Heart right ventricle (tissue), 16 donors: Measurements from ENCODE around the gene GPR32. TPM values are rescaled to one million over a fixed set of nuclear protein-coding genes. Genes with fewer than 3 reads are reported as not detected.
"Not testable (repeated sequence)": the region's sequence is repeated elsewhere in the genome, so short reads cannot be mapped to it uniquely, and the experiment has no call there.

Experiments used
- ATAC-seq, 8 donors: fragments of 200-7000 bp; cut with Tn5 transposase; one replicate each; pipeline ENCODE4 v1.9.1; 2020; ENCODE audit warnings: mild to moderate bottlenecking in 8 of 8, moderate library complexity in 8 of 8, moderate number of reproducible peaks in 1 of 8
- DNase-seq, 2 donors: peaks; one replicate each; pipeline ENCODE4 v3.0.0-alpha.2; 2020
- H3K27ac ChIP-seq, 10 donors: fragments of 200-600 bp; sonication (generic) in 2 of 10; one replicate each; pipeline versions ENCODE4 v1.5.0 to v1.8.0; 2020 to 2022; ENCODE audit warnings: mild to moderate bottlenecking in 3 of 10
- H3K27me3 ChIP-seq, 7 donors: fragments of 200-600 bp; one replicate each; pipeline ENCODE4 v1.8.0; 2021 to 2022; ENCODE audit warnings: mild to moderate bottlenecking in 2 of 7
- H3K36me3 ChIP-seq, 9 donors: fragments of 200-600 bp; sonication (generic) in 1 of 9; one replicate each; pipeline versions ENCODE4 v1.5.0 to v1.8.0; 2020 to 2022; ENCODE audit warnings: mild to moderate bottlenecking in 2 of 9
- H3K4me1 ChIP-seq, 9 donors: fragments of 200-600 bp; sonication (generic) in 1 of 9; one replicate each; pipeline versions ENCODE4 v1.5.0 to v1.8.0; 2020 to 2022; ENCODE audit warnings: mild to moderate bottlenecking in 4 of 9
- H3K4me3 ChIP-seq, 10 donors: fragments of 200-600 bp; sonication (generic) in 2 of 10; one replicate each; pipeline versions ENCODE4 v1.5.0 to v1.8.0; 2020 to 2022; ENCODE audit warnings: mild to moderate bottlenecking in 7 of 10, moderate library complexity in 2 of 10
- H3K9me3 ChIP-seq, 11 donors: fragments of 200-600 bp in 10 of 11; sonication (generic) in 2 of 11; one replicate each; pipeline versions ENCODE4 v1.5.0 to v1.8.0; 2013 to 2022; ENCODE audit warnings: mild to moderate bottlenecking in 2 of 11, control low read depth in 1 of 11, moderate library complexity in 1 of 11
- WGBS, 2 donors: extraction: QIAGEN DNeasy Blood & Tissue Kit; methylation state at CpG; one replicate each; pipeline ENCODE4 v1.1.7; 2013; ENCODE audit warnings: inconsistent platforms in 1 of 2; 5-methylcytosine and 5-hydroxymethylcytosine counted together
- intact Hi-C, 10 donors: fragments of 100-400 bp; cut with DNase I; formaldehyde crosslinking; loops; one replicate each; pipeline versions ENCODE4 v1.11.1 to v1.14.2; 2022
- polyA plus RNA-seq, 2 donors: library from polyadenylated mRNA; stranded (reverse); fragments of 200-250 nt; gene quantifications; one replicate each; pipeline ENCODE4 v1.2.3, GENCODE V29; 2013
- total RNA-seq, 10 donors: library from RNA; stranded (reverse); fragmentation: NEBNext Ultra II Directional in 3 of 10; extraction: Animal tissue kit (Norgen Biotek cat#: 25700) in 3 of 10; gene quantifications; one replicate each; pipeline versions ENCODE4 v1.2.1 to v1.2.4, GENCODE V29; 2021 to 2023
- TF ChIP-seq, protein P1 (sequence below), 9 donors: fragments of 200-600 bp; sonication (generic) in 2 of 9; IDR thresholded peaks; one replicate each; pipeline versions ENCODE4 v1.5.0 to v1.8.0; 2021 to 2022; ENCODE audit warnings: antibody characterized with exemption in 9 of 9, mild to moderate bottlenecking in 5 of 9, moderate library complexity in 1 of 9
- donor health status: Arrhythmogenic right ventricular cardiomyopathy.
- donor health status: ischemic (EF 13 %, LVEDD 7.1; RV severe dilation, severe dysfunction).
- donor health status: healthy with polysubstance abuse.
- donor health status: DM: no; HTN: yes; CAD: no.
- donor health status: DM: no; HTN: no; CAD: no.
- donor health status: ischemic (EF 25% LVEDD 6.9; RV normal size, moderate dysfunction).
- donor health status: ischemic (EF 25% LVEDD 5.7; RV mildly dilated, moderate dysfunction).
- donor health status: healthy.
- donor health status: DM: yes; HTN: yes; CAD: no.
- donor health status: Ischemic cardiomyopathy.
- donor health status: ischemic (EF 35%, LVEDD 5.7; RV mildly dilated, moderate dysfunction).
- donor health status: nonischemic (EF 11% LVEDD 7.7; RV severe dilation, severe dysfunction).
- donor health status: DM: yes; HTN: yes; CAD: no.
- donor health status: PGD.
- donor health status: ischemic (EF 29% LVEDD 5.4; RV normal size, mild dysfunction).
- donor health status: nonischemic (EF 23%, LVEDD 6.1; RV moderate dilation, normal function).

Gene GPR32
- total and polyA plus RNA-seq, 12 donors = not detected

DNA sequence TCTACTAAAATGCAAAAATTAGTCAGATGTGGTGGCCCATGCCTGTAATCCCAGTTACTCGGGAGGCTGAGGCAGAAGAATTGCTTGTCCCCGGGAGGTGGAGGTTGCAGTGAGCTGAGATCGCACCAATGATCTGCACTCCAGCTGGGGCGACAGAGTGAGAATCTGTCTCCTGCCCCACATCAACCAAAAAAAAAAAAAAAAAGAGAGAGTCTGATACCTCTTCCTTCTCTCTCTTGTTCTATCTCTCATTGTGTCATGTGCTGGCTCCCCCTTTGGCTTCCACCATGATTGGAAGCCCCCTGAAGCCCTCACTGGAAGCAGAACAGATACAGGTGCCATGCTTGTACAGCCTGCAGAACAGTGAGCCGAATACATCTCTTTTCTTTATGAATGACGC lies 26.7 kb upstream of the GPR32 start:
- TF ChIP-seq, protein P1, sequence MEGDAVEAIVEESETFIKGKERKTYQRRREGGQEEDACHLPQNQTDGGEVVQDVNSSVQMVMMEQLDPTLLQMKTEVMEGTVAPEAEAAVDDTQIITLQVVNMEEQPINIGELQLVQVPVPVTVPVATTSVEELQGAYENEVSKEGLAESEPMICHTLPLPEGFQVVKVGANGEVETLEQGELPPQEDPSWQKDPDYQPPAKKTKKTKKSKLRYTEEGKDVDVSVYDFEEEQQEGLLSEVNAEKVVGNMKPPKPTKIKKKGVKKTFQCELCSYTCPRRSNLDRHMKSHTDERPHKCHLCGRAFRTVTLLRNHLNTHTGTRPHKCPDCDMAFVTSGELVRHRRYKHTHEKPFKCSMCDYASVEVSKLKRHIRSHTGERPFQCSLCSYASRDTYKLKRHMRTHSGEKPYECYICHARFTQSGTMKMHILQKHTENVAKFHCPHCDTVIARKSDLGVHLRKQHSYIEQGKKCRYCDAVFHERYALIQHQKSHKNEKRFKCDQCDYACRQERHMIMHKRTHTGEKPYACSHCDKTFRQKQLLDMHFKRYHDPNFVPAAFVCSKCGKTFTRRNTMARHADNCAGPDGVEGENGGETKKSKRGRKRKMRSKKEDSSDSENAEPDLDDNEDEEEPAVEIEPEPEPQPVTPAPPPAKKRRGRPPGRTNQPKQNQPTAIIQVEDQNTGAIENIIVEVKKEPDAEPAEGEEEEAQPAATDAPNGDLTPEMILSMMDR (IDR thresholded peaks at IDR 0.05) = no peak
- intact Hi-C loops = no loop called here
- no peak overlapping the region for H3K4me3 ChIP-seq
- no peaks in the 10 kb centered on the region for H3K9me3 ChIP-seq
- H3K27ac ChIP-seq = no peak overlapping the region
- WGBS, 2 donors = 88 to 91% methylated on average over 6 of the region's 6 CpGs
- H3K27me3 ChIP-seq = peaks cover 0 to 60% (median 43%) of the 10 kb centered on the region in 7 donors
- H3K36me3 ChIP-seq = no peaks in the 10 kb centered on the region
- ATAC-seq (no peak), DNase-seq (no peak)
- no peaks in the 10 kb centered on the region for H3K4me1 ChIP-seq

DNA sequence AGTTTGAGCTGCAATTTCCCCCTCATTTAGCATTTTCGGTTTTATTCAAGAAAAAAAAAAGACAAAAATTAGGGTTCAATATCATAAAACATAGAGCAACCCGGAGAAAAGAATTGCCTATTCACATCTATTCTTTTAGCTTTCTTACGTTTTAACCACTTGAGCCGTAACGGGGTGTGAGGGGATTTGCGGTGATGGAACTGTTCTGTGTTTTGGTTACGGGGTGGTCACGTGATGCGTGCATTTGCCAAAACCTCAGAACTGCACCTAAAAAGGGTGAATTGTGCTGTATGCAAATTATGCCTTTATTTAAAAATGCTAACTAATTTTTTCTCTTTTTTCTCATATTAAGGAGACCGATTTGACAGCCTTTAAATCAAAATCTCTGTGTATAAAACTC lies 25.0 kb upstream of the GPR32 start:
- WGBS, 2 donors = 85 to 89% methylated on average over 10 of the region's 10 CpGs
- H3K27me3 ChIP-seq = peaks cover 0 to 54% (median 35%) of the 10 kb centered on the region in 7 donors
- no peak overlapping the region for H3K27ac ChIP-seq

DNA sequence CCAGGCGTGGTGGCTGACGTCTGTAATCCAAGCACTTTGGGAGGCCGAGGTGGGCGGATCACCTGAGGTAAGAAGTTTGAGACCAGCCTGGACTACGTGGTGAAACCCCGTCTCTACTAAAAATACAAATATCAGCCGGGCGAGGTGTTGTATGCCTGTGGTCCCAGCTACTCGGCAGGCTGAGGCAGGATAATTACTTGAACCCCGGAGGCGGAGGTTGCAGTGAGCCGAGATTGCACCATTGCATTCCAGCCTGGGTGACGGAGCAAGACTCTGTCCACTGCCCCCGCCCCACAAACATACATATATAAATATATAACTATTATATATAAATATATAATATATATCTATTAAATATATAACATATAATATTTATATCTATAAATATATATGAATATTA lies 23.1 kb upstream of the GPR32 start:
- DNase-seq, H3K27ac ChIP-seq, H3K36me3 ChIP-seq, ATAC-seq, intact Hi-C loops, H3K4me1 ChIP-seq, H3K9me3 ChIP-seq, H3K4me3 ChIP-seq: not testable (repeated sequence)
- 90 to 92% methylated on average over 14 of the region's 14 CpGs for WGBS, 2 donors
- peaks cover 0 to 46% (median 17%) of the 10 kb centered on the region in 7 donors for H3K27me3 ChIP-seq

More for the DNA sequence above, 25.0 kb upstream of the GPR32 start:
- H3K9me3 ChIP-seq = no peaks in the 10 kb centered on the region
- no peaks in the 10 kb centered on the region for H3K4me1 ChIP-seq
- intact Hi-C loops = no loop called here
- TF ChIP-seq, protein P1 (IDR thresholded peaks at IDR 0.05) = no peak
- H3K4me3 ChIP-seq = no peak overlapping the region
- ATAC-seq (no peak), DNase-seq (no peak)
- no peaks in the 10 kb centered on the region for H3K36me3 ChIP-seq

DNA sequence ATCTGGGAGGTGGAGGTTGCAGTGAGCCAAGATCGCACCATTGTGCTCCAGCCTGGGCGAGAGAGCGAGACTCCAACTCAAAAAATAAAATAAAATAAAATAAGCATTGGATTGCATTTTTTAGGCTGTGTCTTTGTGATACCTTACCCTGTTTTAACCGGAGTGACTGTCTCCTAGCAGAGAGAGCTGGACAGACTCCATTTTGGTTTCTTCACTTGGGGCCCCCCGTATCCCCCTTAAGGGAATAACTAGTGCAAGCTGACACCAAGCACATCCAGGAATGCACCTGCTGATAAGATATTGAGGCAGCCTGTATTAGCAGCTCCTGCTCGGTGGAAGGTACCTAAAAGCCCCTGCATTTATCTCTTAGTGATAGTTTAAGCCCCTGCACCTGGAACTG lies 20.8 kb upstream of the GPR32 start:
- Histone ChIP-seq H3K9me3 (no peaks in the 10 kb centered on the region), H3K27me3 (peaks cover 0 to 47% (median 11%) of the 10 kb centered on the region in 7 donors), H3K4me1 (no peaks in the 10 kb centered on the region), H3K4me3 (no peak overlapping the region), H3K36me3 (no peaks in the 10 kb centered on the region), H3K27ac (no peak overlapping the region)
- DNase-seq (no peak), ATAC-seq (no peak)
- TF ChIP-seq, protein P1 (IDR thresholded peaks at IDR 0.05) = no peak
- 48 to 51% methylated on average over 6 of the region's 6 CpGs for WGBS, 2 donors
- intact Hi-C loops = no loop called here

DNA sequence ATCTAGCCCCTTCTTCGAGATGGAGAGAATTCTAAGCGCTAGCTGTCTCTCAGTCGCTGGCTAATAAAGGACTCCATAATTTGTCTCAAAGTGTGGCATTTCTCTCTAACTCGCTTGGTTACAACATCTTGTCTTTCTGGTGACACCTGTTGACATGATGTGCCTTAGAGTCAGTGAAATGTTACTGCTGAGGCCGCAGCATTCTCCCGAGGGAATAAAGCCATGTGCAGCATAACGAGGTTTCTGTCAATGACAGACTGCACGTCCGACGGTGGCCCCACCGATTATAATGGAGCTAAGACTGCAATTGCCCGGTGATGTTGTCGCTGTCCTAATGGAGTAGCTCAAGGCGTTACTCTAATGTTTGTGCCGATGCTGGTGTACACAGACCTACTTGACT lies 20.3 kb upstream of the GPR32 start:
- Histone ChIP-seq H3K4me3 (no peak overlapping the region), H3K36me3 (no peaks in the 10 kb centered on the region), H3K27ac (no peak overlapping the region), H3K4me1 (no peaks in the 10 kb centered on the region), H3K27me3 (peaks cover 0 to 51% (median 15%) of the 10 kb centered on the region in 7 donors), H3K9me3 (no peaks in the 10 kb centered on the region)
- WGBS, 2 donors = 43 to 49% methylated on average over 15 of the region's 15 CpGs
- TF ChIP-seq, protein P1 (IDR thresholded peaks at IDR 0.05) = no peak
- DNase-seq = no peak
- intact Hi-C loops = no loop called here
- ATAC-seq = no peak
